ENCODE measurements around the gene C1orf216. TPM values are rescaled to one million over a fixed set of nuclear protein-coding genes. Genes with fewer than 3 reads are reported as not detected.
"Not testable (repeated sequence)": the region's sequence is repeated elsewhere in the genome, so short reads cannot be mapped to it uniquely, and the experiment has no call there.

Gene C1orf216
- total RNA-seq, 2 experiments from 2014 or later: 12.3 to 13.7 TPM

DNA sequence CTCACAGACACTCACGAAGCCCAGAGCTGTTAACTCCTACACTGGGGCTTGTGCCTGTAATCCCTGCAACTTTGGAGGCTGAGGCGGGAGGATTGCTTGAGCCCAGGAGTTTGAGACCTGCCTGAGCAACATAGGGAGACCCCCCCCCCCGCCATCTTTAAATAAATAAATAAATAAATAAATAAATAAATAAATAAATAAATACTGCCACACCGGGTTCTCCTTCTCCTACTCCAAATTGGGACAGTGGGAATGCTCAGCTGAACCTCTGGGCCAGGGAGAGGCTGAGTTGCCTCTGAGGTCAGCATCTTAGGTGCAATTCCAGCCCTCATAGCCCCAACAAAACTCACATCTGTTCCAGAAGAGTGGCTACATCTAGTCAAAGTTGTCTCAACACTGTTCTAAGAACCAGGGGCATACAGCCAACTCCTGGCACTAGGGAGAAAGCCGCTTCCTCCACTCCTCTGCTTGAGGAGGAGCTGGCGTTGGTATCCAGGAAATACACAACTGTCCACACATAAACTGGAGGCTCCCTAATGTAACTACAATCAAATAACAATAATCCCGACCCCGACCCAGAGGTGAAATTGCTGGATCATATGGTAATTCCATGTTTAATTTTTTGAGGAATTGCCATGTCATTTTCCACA lies 27.0 kb downstream of the C1orf216 start:
- Mint-ChIP-seq H3K36me3 (no peaks in the 10 kb centered on the region), H3K27me3 (peaks cover 24% of the 10 kb centered on the region), H3K4me3 (no peak overlapping the region), H3K27ac (no peak overlapping the region), H3K4me1 (no peaks in the 10 kb centered on the region), H3K9me3 (no peaks in the 10 kb centered on the region)
- DNase-seq (no peak), ATAC-seq (ENCODE audit: low read depth) (no peak)
- POLR2A ChIA-PET: no interaction called here

DNA sequence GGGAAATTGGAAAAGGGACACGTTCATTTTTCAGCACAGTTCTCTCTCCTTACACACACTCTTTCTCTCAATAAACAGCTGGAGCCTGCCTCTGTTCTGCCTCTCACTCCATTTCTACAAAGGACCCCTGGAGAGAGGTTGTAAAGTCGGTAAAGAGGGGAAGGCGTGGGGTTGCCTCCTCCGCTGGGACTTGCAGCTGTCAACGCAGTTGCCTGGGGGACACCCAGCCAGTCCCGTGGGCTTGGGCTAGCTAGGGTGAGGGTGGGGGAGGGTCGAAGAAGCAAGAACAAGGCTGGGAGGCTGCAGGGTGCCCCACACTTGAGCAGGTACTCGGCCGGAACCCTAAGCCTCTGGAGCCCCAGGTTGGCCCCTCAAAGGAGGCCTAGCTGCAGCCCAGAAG lies 27.6 kb downstream of the C1orf216 start:
- H3K36me3 Mint-ChIP-seq: no peaks in the 10 kb centered on the region
- H3K4me3 Mint-ChIP-seq: no peak overlapping the region
- POLR2A ChIA-PET: no interaction called here
- H3K4me1 Mint-ChIP-seq: no peaks in the 10 kb centered on the region
- peaks cover 25% of the 10 kb centered on the region for H3K27me3 Mint-ChIP-seq
- no peak for ATAC-seq (ENCODE audit: low read depth)
- no peaks in the 10 kb centered on the region for H3K9me3 Mint-ChIP-seq
- no peak overlapping the region for H3K27ac Mint-ChIP-seq
- DNase-seq: no peak

DNA sequence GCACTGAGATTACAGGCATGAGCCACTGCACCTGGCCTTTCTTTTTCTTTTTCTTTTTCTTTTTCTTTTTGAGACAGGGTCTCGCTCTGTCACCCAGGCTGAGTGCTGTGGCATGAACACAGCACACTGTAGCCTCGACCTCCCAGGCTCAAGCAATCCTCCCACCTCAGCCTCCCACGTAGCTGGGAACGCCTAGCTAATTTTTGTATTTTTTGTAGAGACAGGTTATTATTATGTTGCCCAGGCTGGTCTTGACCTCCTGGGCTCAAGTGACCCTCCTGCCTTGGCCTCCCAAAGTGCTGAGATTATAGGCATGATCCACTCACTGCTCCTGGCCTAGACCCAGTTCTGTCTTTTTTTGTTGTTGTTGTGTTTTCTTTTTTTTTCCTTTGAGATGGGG lies 28.6 kb downstream of the C1orf216 start:
- POLR2A ChIA-PET; H3K4me1 Mint-ChIP-seq; H3K4me3 Mint-ChIP-seq; H3K27ac Mint-ChIP-seq; H3K9me3 Mint-ChIP-seq; ATAC-seq (ENCODE audit: low read depth); DNase-seq; H3K36me3 Mint-ChIP-seq: not testable (repeated sequence)
- H3K27me3 Mint-ChIP-seq: peaks cover 24% of the 10 kb centered on the region

DNA sequence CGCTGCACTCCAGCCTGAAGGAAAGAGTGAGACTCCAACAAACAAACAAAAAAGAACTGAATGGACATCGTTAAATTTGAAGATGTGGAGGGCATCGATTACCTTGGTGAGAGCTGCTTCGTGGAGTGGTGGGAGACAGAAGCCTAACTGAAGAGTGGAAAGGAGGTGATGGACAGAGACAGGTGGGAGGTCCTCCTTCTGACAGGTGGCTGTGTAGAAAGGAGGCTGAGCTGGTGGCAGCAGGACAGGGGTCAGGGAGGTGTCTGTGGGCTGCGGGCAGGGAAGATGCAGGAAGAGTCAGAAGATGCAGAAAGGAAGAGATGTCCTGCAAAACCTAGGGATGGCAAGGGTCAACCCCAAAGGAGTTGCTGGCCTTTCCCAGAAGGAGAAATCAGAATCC lies 30.5 kb downstream of the C1orf216 start:
- ATAC-seq (ENCODE audit: low read depth) (no peak), DNase-seq (no peak)
- Mint-ChIP-seq H3K27ac (no peak overlapping the region), H3K27me3 (peaks cover 26% of the 10 kb centered on the region), H3K36me3 (no peaks in the 10 kb centered on the region), H3K4me1 (no peaks in the 10 kb centered on the region), H3K4me3 (no peak overlapping the region), H3K9me3 (no peaks in the 10 kb centered on the region)
- POLR2A ChIA-PET: no interaction called here

DNA sequence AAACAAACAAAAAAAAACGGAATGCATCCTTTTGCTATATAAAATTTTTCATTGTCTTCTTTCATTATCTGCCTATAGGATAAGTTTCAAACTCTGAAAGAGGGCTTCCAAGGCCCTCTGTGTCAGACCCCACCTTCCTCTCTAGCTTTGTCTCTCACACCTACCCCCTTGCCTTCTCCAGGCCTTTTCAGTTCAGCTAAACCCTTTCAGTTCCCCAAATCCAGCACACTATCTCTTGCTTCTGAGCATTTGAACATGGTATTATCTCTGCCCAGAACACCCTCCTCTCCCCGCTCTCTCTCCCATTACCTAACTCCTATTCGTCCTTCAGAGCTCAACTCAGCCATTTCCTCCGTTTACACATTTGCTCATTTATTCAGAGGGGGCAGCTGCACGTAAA lies 35.7 kb downstream of the C1orf216 start:
- no peak overlapping the region for H3K4me3 Mint-ChIP-seq
- H3K27me3 Mint-ChIP-seq: peaks cover 30% of the 10 kb centered on the region
- ATAC-seq (ENCODE audit: low read depth): no peak
- no peaks in the 10 kb centered on the region for H3K4me1 Mint-ChIP-seq
- no peak overlapping the region for H3K27ac Mint-ChIP-seq
- no peaks in the 10 kb centered on the region for H3K9me3 Mint-ChIP-seq
- POLR2A ChIA-PET: no interaction called here
- DNase-seq: no peak
- H3K36me3 Mint-ChIP-seq: no peaks in the 10 kb centered on the region

DNA sequence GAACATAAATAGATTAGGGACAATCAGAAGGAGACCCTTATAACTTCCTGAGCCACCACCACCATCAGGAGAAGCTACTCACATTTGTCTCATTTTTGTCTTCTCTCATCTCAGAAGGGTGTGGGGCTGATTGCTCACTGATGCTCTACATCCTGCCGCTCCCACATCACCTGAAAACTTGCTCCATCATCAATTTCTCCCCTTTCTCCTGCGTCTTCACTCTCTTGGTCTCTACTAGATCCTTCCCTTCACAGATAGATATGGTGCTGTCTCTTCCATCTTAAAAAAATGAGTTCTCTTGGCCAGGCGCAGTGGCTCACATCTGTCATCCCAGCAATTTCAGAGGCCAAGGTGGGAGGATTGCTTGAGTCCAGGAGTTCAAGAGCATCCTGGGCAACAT lies 38.4 kb downstream of the C1orf216 start:
- H3K27ac Mint-ChIP-seq: no peak overlapping the region
- POLR2A ChIA-PET: no interaction called here
- H3K9me3 Mint-ChIP-seq: no peaks in the 10 kb centered on the region

DNA sequence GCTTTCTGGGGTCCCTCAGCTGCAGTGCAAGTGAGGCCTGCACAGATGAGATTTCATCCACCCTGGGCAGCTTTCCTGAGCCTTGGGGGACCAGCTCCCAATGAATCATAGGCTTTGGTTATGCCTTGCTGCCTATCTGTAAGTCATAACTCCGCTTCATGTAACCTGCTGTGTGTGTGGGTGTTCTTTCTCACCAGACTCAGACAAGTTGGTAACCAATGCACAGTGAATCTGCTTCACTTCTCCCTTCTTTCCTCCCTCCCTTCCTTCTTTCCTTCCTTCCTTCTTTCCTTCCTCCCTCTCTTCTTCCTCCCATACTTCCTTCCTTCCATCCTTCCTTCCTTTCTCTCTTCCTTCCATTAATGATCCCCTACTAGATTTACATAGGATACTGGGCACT lies 42.9 kb downstream of the C1orf216 start:
- no peaks in the 10 kb centered on the region for H3K36me3 Mint-ChIP-seq
- POLR2A ChIA-PET: no interaction called here
- H3K4me3 Mint-ChIP-seq: no peak overlapping the region
- H3K4me1 Mint-ChIP-seq: no peaks in the 10 kb centered on the region
- ATAC-seq (ENCODE audit: low read depth): no peak
- no peak for DNase-seq
- peaks cover 15% of the 10 kb centered on the region for H3K27me3 Mint-ChIP-seq
- H3K9me3 Mint-ChIP-seq: no peaks in the 10 kb centered on the region
- H3K27ac Mint-ChIP-seq: no peak overlapping the region

More for the DNA sequence above, 38.4 kb downstream of the C1orf216 start:
- no peaks in the 10 kb centered on the region for H3K4me1 Mint-ChIP-seq
- H3K36me3 Mint-ChIP-seq: no peaks in the 10 kb centered on the region
- ATAC-seq (ENCODE audit: low read depth) (no peak), DNase-seq (no peak)
- peaks cover 16% of the 10 kb centered on the region for H3K27me3 Mint-ChIP-seq
- H3K4me3 Mint-ChIP-seq: no peak overlapping the region

DNA sequence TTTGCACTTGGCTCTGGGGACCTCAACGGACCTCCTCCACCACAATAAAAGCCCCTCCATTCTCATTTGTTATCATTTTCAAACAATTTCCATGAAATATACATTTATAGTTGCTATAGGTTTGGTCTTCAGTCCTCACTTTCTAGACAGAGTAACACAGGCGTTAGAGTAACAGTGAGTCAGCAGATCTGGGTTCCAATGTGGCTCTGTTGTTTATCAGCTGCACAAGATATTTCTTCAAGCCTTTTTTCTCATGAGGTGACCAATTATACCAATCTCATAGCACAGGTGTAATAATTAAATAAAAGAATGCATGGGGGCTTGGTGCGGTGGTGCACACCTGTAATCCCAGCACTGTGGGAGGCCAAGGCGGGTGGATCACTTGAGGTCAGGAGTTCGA lies 44.6 kb downstream of the C1orf216 start:
- H3K36me3 Mint-ChIP-seq: no peaks in the 10 kb centered on the region
- DNase-seq: no peak
- no peak overlapping the region for H3K4me3 Mint-ChIP-seq
- peaks cover 14% of the 10 kb centered on the region for H3K27me3 Mint-ChIP-seq
- no peak for ATAC-seq (ENCODE audit: low read depth)
- POLR2A ChIA-PET: no interaction called here
- no peaks in the 10 kb centered on the region for H3K4me1 Mint-ChIP-seq
- H3K9me3 Mint-ChIP-seq: no peaks in the 10 kb centered on the region
- H3K27ac Mint-ChIP-seq: no peak overlapping the region

DNA sequence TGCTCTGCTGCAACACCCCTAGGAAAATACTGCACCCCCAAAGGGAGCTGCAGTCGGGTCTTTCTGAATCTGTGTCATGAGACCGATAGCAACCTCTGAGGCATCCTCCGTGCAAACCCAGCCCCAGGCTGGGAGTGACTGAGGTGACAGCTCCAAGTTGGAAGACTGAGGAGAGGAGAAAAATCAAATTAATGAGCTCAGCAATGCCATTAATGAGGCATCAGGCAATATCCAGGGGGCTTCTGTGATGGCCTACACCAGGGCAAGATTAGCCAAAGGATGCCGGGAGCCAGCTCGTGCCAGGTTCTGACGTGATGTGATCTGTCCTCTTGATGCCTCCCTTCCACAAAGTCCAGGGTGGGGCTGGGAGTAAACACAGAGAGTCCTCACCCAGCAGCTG lies 46.6 kb downstream of the C1orf216 start:
- no peaks in the 10 kb centered on the region for H3K9me3 Mint-ChIP-seq
- no peak overlapping the region for H3K27ac Mint-ChIP-seq
- POLR2A ChIA-PET: no interaction called here
- no peaks in the 10 kb centered on the region for H3K36me3 Mint-ChIP-seq
- no peaks in the 10 kb centered on the region for H3K4me1 Mint-ChIP-seq
- DNase-seq: no peak
- H3K27me3 Mint-ChIP-seq: peaks cover 22% of the 10 kb centered on the region
- ATAC-seq (ENCODE audit: low read depth): no peak
- no peak overlapping the region for H3K4me3 Mint-ChIP-seq

DNA sequence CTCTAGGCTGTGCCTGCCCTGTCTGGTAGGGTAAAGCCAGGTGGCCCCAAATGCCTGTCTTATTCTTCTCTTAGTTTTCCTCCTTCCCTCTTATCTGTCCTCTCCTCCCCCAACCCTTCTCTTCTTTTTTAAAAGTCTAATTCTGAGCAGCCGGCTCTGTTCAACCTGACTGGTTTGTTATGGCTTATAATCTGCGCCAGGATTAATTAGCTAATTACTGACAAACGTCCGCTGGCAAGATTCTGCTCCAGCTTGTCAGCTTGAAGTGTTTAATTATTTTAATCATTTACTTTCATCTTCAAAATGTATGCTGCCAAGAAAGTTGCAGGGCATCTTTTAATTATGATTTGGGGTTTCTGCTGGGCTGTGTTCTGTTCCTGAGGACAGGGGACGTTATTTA lies 50.2 kb downstream of the C1orf216 start:
- no peaks in the 10 kb centered on the region for H3K36me3 Mint-ChIP-seq
- H3K4me1 Mint-ChIP-seq: no peaks in the 10 kb centered on the region
- H3K27ac Mint-ChIP-seq: no peak overlapping the region
- POLR2A ChIA-PET: interaction anchor here (0.5 kb wide), 1 partner anchor 22 kb away, joined by 3 read pairs; no protein-coding TSS in a partner anchor
- peaks cover 33% of the 10 kb centered on the region for H3K27me3 Mint-ChIP-seq
- ATAC-seq (ENCODE audit: low read depth) (no peak), DNase-seq (no peak)
- no peaks in the 10 kb centered on the region for H3K9me3 Mint-ChIP-seq
- H3K4me3 Mint-ChIP-seq: no peak overlapping the region

DNA sequence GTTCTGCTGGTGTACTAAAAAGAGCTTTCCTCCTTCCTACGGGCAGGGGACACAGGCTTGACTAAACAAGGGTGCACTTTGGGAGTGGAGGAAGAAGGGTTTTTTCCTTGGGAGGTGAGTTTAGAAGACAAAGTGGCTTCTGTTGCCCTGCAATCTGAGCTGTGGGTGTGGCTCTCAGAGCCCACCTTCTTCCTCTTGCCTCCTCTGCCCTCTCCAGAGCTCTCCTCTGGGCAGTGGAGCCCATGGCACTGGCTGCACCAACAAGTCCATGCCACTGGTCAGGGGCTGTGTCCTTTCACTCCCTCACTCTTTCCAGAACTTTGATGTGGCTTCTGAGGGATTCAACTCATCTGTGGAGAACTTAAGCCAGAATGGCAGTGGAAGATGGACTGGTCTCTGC lies 51.8 kb downstream of the C1orf216 start:
- Mint-ChIP-seq H3K4me3 (no peak overlapping the region), H3K4me1 (no peaks in the 10 kb centered on the region), H3K9me3 (no peaks in the 10 kb centered on the region), H3K27me3 (peaks cover 33% of the 10 kb centered on the region), H3K36me3 (no peaks in the 10 kb centered on the region), H3K27ac (no peak overlapping the region)
- ATAC-seq (ENCODE audit: low read depth): no peak
- POLR2A ChIA-PET: no interaction called here
- DNase-seq: no peak

DNA sequence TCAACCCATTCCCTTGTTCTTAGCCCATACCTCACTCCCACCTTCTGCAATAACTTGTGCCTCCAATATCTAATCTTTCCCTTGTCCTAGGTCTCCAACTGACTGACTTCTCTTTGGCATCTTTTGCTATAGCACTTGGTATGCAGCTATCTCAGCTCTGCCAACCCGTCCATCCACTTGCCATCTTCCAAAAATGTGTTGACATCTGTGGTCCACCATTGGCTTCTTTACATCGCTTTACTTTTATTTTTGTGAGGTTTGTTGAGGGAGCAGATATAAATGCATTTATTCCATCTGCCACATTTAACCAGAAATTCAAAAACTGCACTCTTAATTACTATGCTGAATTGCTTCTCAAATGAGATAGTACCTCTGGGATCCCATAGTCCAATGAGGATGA lies 52.5 kb downstream of the C1orf216 start:
- Mint-ChIP-seq H3K27me3 (peaks cover 28% of the 10 kb centered on the region), H3K27ac (no peak overlapping the region), H3K9me3 (no peaks in the 10 kb centered on the region), H3K36me3 (no peaks in the 10 kb centered on the region), H3K4me1 (no peaks in the 10 kb centered on the region), H3K4me3 (no peak overlapping the region)
- ATAC-seq (ENCODE audit: low read depth) (no peak), DNase-seq (no peak)
- POLR2A ChIA-PET: no interaction called here

Measured in activated naive CD8-positive, alpha-beta T cell treated with anti-CD3 and anti-CD28 coated beads, Interleukin-2, amount 10 ng/mL, durations not matched to agents 7 days and 5 days (primary cell).